EH (cell line): Measurements from ENCODE around the gene DENND1A.
A peak's percentile ranks its signal among the peaks of the same experiment; 100 is the strongest.
"Not testable (repeated sequence)": the region's sequence is repeated elsewhere in the genome, so short reads cannot be mapped to it uniquely, and the experiment has no call there.

Source experiments
- DNase-seq: peaks from one replicate; pipeline ENCODE4 v3.0.0-alpha.2; 2015; ENCODE audit warnings: low read depth

The DENND1A gene

GRCh38 chr9:123816817-123817472 lies 113.0 kb downstream of the DENND1A start:
- DNase-seq, result no peak

DNA sequence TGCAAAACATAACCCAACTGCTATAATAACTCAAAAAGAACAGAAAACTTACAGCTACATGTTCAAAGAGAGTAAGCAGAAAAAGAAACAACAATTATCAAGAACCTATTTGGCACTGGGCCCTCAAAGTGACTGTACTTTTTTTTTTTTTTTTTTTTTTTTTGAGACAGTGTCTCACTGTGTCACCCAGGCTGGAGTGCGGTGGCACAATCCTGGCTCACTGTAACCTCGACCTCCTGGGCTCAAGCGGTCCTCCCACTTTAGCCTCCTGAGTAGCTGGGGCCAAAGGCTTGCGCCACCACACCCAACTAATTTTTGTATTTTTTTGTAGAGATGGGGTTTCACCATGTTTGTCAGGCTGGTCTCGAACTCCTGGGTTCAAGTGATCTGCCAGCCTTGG lies 114.1 kb downstream of the DENND1A start:
- DNase-seq, result not testable (repeated sequence)

- no peak for DNase-seq
Observed at GRCh38 chr9:123814496-123814895, 115.4 kb downstream of the DENND1A start.

DNA sequence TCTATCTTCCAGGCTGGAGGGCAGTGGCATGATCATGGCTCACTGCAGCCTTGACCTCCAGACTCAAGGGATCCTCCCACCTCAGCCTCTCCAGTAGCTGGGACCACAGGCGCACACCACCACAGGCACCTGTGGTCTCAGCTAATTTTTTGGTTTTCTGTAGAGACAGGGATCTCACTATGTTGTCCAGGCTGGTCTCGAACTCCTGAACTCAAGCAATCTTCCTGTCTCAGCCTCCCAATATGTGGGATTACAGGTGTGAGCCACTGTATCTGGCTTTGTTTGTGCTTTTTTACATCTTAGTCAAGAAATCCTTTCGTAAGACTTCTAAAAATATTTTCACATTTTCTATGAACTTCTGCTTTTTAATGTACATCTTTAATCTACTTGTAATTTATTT lies 116.9 kb downstream of the DENND1A start:
- DNase-seq, result no peak

- DNase-seq, result no peak
Observed at GRCh38 chr9:123807251-123807650, 122.7 kb downstream of the DENND1A start.

GRCh38 chr9:123806829-123807228 lies 123.1 kb downstream of the DENND1A start:
- DNase-seq, result no peak

DNA sequence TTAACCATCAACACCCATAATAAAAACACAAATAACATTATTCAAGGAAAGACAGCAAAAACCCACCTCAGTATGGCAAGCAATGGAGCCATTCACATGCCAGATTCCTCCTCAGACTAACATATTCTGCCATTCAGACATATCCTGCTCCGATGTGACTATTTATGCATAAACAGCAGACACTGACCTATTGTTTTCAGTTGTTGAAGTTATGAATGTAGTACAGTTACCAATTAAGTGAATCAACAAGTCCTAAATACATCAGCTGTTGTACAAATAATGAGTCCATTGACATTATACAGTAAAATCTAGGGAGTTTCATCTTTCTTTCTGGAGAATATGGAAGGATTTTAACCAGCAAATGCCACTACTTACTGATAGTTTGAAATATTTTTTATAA lies 131.7 kb downstream of the DENND1A start:
- DNase-seq, result no peak

DNA sequence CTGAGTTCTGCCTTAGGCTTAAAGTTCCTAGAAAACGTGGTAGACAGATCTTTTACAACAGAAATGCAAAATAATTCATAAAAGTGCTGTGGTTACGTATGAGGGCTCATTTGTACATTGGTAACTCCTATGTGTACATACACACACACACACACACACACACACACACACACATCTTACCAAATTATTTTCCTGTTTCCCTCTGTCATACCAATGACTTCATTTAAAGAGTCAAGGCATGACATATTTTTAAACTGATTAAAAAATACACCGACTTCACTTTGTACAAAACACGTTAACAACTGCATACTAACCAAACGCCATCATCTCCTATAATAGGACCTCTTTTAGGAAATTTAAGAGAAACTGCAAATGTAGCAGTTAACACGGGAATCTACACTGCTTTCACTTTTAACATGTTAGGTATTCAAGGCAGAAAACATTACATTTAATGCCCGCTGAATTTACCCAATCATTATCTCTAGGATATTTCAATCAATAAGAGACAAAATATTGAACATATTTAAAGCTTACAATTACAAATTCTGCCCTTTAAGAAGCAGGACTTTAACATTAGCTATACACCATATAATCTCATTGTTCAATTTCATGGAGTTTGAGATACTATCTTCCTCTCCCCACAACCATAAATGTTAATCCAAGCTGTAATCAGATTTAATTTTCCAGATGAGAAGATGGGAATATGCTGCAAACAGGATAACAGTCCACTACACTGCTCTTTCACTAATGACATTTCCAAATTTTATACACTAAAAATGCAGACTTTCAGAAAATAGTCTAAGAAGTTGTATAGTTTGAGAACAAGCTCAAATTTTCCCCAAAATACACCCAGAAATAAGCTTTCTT lies 133.1 kb downstream of the DENND1A start:
- DNase-seq, result peak; percentile 25

- DNase-seq, result no peak
Observed at GRCh38 chr9:123796094-123796493, 133.8 kb downstream of the DENND1A start.

- no peak for DNase-seq
Observed at GRCh38 chr9:123795336-123795735, 134.6 kb downstream of the DENND1A start.

DNA sequence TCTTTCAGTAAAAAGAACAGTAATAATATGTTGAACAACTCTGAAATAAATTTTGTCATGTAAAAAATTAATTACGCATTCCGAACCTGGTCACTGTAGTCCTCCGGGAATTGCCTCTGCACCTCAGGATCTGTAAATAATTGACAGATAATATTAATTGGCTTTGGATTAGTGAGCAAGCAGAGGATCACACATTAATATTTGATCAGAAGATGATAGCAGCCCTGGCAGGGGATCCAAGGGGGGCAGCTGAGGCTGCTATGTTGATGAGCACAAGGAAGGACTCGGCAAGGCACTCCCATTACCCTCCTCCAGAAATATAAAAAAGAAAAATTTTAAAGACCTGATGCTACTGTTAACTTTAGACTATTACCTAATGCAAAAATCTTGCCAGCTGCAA lies 137.4 kb downstream of the DENND1A start:
- no peak for DNase-seq

DNA sequence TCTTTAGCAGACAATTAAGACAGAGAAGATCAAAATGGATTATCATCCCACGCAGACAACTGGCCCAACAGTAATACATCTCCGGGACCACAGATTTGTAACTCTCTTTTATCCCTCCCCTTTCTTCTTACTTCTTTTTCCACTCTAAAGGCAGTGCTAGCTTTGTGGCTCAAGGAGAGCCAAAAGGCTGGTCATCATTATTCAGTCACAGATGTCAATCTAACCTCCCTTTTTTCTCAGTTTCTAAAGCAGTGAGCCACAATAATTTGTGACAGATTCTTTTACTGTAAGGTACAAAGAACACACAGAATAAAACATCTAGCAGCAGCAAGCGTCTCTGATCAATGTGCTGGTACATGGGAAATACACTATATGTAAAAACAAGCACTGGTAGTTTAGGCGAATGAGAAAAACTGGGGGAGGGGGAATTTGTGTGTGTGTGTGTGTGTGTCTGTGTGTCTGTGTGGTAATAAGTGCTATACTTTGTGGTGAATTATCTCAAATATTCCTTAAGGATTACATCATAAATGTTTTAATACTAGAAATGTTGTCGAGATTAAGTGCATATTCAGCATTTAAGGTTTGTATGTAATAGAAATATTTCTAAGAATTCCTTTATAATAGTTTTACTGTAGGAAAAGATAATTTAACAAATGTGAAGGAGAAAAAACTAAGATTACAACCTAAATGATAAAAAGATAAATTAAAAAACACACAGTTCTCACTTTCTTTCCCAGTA lies 140.2 kb downstream of the DENND1A start:
- DNase-seq, result no peak

DNA sequence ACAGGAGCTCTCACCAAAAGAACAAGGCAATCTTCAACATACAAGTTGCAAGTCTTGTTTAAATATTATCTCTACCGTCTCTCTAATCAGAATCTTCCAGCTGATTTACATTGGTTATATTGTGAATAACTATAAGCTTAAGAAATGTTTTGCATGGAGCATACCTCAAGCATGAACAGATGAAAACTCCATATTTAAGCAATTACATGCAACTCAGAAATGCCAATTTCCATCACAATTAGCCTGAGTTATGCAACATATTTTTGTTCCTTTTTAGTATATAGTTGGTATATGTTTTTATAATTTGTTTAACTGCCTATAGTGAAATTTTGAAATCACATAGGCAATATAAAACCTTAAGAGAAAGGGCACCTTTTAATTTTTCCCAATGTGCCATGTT lies 142.5 kb downstream of the DENND1A start:
- no peak for DNase-seq

- peak; percentile 96 for DNase-seq
Observed at GRCh38 chr9:123784518-123784917, 145.4 kb downstream of the DENND1A start.

DNA sequence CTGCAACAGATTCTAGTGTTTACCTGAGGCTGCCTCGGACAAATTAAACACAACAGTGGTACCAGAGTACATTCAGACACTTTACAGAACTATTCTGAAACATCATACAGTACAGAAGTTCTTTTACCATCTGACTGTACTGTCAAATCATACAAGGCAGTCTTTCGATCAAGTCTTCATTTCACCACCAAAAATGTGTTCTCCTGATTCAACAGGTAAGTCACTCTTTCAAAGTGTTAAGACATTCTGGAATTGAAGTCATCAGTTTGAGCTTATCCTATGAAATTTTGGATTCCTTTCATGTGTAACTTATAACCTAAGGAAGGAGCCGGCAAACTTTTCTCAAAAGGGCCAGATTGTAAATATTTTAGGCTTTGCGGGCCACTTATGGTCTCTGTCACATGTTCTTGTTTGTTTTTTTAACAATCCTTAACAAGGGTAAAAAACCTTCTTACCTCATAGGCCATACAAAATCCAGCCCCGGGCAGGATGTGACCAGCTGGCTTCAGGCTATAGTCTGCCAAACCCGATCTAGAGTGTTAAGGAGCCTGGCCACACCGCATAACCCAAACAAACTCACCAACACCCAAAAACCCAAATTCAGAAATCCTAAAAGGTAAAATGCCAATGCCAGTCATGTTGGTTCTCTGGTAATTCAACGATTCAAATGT lies 151.6 kb downstream of the DENND1A start:
- peak; percentile 42 for DNase-seq

DNA sequence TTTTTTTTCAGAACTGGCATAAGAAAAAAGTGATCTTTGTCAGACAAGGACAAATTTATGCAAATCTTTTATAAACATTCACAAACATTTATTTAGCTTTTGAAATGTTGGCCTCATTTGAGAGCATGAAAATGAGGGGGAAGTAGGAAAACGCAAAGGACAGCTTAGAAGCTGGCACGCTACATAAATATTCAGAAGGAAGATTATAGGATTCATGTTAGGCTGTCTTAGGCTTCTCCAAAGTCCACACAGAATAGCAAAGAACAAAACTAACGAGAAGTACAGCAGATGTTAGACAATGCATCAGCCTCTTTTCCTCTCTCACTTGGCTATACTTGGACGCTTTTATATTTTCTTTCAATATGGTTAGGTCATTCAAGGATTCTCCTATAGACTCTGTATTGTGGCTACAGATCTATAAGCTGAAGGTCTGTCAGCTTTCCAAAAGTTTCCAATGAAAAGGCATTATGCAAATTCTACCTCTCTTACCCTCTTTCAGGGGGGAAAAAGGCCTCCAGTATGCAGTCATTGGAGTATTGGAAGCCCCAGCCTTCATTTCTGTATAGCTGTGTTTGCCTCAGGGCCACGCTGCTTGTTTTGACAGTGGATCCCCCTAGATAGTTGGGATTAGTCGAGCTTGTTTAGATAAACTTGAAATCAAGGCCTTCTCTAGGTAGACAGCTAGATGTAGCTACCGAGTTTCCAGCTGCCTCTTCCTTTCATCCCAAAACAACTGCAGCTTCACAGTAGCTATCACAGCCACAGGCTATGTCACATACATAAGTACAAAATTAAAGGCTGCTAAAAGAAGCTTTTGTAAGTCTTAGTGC lies 153.0 kb downstream of the DENND1A start:
- no peak for DNase-seq

GRCh38 chr9:123775289-123776284 lies 154.3 kb downstream of the DENND1A start:
- DNase-seq, result no peak

- DNase-seq, result no peak
Observed at GRCh38 chr9:123773783-123774182, 156.1 kb downstream of the DENND1A start.

DNA sequence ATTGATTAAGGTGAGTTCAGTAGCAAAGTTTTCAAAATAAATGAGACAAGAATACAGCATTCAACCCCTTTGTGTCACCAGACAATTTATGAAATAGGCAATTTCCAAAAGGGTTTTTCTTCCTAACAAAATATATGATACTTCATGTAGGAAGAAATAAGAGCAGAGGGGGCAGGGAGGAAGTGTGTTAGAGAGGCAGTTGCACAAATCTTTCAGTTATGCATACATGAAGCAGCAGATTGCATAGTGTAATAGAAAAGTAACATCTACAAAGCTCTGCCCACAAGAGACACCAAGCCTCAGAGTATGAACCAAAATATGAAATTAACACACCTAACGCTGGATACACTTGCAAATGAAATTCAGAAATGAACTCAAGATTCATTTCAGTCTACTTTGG lies 157.0 kb downstream of the DENND1A start:
- no peak for DNase-seq

- no peak for DNase-seq
Observed at GRCh38 chr9:123772374-123772773, 157.6 kb downstream of the DENND1A start.
